HG03060 (cell line): ENCODE data around the gene NEUROD1.
A peak's percentile ranks its signal among the peaks of the same experiment; 100 is the strongest.
"Not testable (repeated sequence)": the region's sequence is repeated elsewhere in the genome, so short reads cannot be mapped to it uniquely, and the experiment has no call there.

Source experiments
- ATAC-seq: cut with Tn5 transposase; IDR thresholded peaks from one replicate; pipeline ENCODE4 v1.9.1; 2021; ENCODE audit warnings: low read depth, moderate number of reproducible peaks; ENCODE audit not compliant: unreplicated experiment

The NEUROD1 gene

GRCh38 chr2:181680055-181680936 lies at the start of gene NEUROD1:
TSS of gene NEUROD1 (minus strand) at chr2:181680517. CDS start at chr2:181678860, 1,657 bp downstream.
- ATAC-seq: no peak

DNA sequence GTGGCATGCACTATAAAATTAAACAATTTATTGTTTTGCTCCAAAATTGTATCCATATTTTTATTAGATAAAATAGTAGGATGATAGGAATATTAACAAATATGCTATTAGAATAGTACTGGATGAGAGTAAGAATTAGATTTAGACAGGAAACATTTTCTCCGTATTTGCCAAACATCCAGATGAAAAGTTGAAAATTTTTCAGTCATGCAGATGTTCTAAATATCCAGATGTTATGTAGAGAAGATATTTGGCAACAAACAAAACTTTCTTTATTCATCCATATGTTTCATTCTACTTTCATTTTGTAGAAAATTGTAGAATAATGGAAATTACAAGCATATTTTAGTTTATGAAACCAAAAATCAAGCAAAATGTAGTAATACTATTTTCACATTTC lies 45.2 kb upstream of the NEUROD1 start:
- no peak for ATAC-seq

DNA sequence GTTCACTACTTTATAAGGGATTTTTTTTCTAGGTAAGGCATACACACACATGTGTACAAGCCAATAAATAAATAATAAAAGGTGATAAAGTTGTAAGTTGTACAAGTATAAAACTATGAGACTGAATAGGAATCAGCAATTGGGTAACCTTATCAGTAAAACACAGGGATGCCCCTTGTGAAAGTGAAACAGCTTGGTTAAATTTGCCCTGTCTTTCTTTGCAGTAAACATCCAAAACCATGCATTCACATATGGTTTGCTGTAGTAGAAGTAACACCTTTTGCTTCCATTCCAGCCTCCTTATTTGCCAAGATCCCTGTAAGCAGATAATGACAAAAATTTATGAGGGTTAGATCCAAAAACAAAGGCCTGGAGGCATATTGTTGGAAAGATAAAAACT lies 44.3 kb upstream of the NEUROD1 start:
- ATAC-seq: no peak

- ATAC-seq: no peak
Observed at GRCh38 chr2:181723731-181724130, 43.4 kb upstream of the NEUROD1 start.

- ATAC-seq: peak; percentile 92
Observed at GRCh38 chr2:181715033-181715630, 34.8 kb upstream of the NEUROD1 start.

DNA sequence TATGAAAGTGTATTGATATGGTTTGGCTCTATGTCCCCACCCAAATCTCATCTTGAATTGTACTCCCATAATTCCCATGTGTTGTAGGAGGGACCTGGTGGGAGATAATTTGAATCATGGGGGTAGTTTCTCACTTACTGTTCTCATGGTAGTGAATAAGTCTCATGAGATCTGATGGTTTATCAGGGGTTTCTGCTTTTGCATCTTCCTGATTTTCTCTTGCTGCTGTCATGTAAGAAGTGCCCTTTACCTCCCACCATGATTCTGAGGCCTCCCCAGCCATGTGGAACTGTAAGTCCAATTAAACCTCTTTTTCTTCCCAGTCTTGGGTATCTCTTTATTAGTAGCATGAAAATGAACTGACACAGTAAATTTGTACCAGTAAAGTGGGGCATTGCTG lies 30.7 kb upstream of the NEUROD1 start:
- ATAC-seq: not testable (repeated sequence)

DNA sequence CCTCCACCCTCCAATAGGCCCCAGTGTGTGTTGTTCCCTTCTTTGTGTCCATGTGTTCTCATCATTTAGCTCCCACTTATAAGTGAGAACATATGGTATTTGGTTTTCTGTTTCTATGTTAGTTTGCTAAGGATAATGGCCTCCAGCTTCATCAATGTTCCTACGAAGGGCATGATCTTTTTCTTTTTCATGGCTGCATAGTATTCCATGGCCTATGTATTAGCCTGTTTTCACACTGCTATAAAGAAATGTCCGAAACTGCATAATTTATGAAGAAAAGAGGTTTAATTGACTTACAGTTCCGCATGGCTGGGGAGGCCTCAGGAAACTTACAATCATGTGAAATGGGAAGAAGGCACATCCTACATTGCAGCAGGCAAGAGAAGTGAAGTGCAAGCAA lies 22.2 kb upstream of the NEUROD1 start:
- ATAC-seq: not testable (repeated sequence)

GRCh38 chr2:181698223-181698622 lies 17.9 kb upstream of the NEUROD1 start:
- ATAC-seq: no peak

DNA sequence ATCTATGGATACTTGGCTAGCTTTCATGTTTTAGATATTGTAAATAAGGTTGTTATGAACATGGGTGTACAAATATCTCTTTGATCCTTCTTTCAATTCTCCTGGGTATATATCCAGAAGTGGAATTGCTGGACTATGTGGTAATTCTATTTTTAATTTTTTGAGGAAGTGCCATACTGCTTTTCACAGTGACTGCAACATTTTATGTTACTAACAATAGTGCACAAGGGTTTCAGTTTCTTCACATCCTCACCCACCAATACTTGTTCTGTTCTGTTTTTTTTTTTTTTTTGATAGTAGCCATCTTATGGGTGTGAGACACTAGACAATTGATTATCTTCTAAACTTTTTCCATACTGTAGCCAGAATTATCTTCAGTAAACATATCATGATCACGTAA lies 17.3 kb upstream of the NEUROD1 start:
- ATAC-seq: no peak

- no peak for ATAC-seq
Observed at GRCh38 chr2:181697126-181697525, 16.8 kb upstream of the NEUROD1 start.

- ATAC-seq: no peak
Observed at GRCh38 chr2:181694271-181694670, 14.0 kb upstream of the NEUROD1 start.

DNA sequence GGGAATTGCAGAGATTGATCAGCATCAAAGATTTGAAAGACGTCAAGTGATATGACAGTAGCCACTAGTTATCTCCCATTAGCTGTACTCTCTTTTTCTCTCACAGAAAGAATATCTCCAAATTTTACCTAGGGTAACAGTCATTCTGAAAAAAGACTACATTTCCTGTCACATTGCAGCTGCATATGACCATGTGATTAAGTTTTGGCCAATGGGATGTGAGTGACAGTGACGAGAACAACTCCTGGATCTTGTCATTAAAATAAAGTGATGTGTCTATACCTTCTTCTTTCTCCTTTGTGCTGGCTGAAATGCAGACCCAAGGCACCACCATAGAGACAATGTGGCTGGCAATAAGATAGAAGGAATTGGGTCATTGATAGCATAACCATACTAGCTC lies 10.5 kb upstream of the NEUROD1 start:
- ATAC-seq: no peak

DNA sequence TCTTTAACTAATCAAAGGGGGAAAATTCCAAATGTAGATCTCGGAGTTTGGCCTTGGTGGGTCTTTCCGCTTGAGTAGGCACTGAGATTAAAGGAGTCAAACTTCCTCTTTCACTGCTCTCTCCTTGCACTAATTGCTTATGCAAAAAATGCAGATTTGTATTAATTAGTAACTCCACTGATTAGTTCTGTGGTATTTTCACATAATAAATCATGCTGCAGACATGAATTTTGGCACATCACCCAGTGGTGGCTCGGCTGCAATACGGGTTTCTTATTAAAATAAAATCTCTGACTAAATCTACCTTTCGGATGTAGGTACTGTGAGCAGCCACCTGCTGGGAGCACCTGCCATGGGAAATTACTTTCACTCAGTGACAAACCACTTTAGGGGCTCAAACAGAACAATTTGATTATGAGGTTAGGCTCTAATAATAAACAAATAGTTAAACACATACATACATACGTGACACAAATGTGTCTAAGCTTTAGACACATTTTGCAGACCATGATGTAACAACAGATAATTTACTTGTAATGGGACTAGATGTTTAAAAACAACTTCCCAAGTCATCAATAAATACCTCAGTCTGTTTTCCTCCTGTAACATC lies 6.4 kb upstream of the NEUROD1 start:
- no peak for ATAC-seq

DNA sequence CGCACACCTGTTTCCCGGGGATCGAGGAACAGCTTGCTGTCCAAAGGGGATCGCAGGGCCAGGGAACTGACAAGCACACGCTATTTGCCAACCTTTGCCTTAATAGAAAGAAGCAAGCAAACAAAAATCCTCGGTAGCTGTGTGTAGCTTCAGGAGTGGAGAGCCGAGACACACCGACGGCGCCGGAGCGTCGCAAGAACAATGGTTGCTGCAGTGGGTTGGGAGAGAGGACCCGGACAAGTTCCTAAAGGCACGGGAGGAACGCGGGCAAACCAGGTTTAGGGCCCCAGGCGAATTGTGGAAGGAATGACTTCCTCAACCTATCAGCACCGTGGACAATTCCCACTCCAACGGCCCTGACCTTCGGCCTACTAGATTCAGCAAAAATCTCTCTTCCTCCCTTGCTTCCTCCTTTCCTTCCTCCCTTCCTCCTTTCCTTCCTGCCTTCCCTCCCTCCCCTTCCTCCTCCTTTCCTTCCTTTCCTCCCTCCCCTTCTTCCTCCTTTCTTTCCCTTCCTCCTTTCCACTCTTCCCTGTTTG lies 4.9 kb upstream of the NEUROD1 start:
- ATAC-seq: no peak

- no peak for ATAC-seq
Observed at GRCh38 chr2:181684454-181685149, 4.3 kb upstream of the NEUROD1 start.

GRCh38 chr2:181683518-181684453 lies 3.5 kb upstream of the NEUROD1 start:
- ATAC-seq: no peak

GRCh38 chr2:181682795-181683517 lies 2.6 kb upstream of the NEUROD1 start:
- ATAC-seq: no peak

- no peak for ATAC-seq
Observed at GRCh38 chr2:181682026-181682789, 1.9 kb upstream of the NEUROD1 start.
